Osteoblast (primary cell): Measurements from ENCODE around the gene DPP7. TPM values are rescaled to one million over a fixed set of nuclear protein-coding genes. Genes with fewer than 3 reads are reported as not detected.

Source experiments
- DNase-seq: peaks from one replicate; pipeline ENCODE4 v3.0.0; 2011; ENCODE audit warnings: low spot score, mixed read lengths; ENCODE audit not compliant: insufficient read length; ENCODE audit errors: missing footprints
- H2AFZ ChIP-seq: 2 replicates; pipeline ENCODE4 v1.6.0; 2011; ENCODE audit warnings: mild to moderate bottlenecking, low read length
- H3K27ac ChIP-seq: 2 replicates; pipeline ENCODE4 v1.5.1; 2011; ENCODE audit warnings: mild to moderate bottlenecking, low read depth, low read length, moderate library complexity
- H3K27me3 ChIP-seq: 2 replicates; pipeline ENCODE4 v1.6.0; 2012; ENCODE audit warnings: mild to moderate bottlenecking, control low read depth, inconsistent platforms, low read length, moderate library complexity; ENCODE audit not compliant: insufficient read depth
- H3K36me3 ChIP-seq: 2 replicates; pipeline ENCODE4 v1.5.1; 2011; ENCODE audit warnings: mild to moderate bottlenecking, low read length, control low read depth, moderate library complexity; ENCODE audit not compliant: insufficient read depth
- H3K4me1 ChIP-seq: 2 replicates; pipeline ENCODE4 v1.5.1; 2011; ENCODE audit warnings: mild to moderate bottlenecking, low read length, control low read depth, moderate library complexity; ENCODE audit not compliant: insufficient read depth
- H3K4me2 ChIP-seq: 2 replicates; pipeline ENCODE4 v1.6.0; 2011; ENCODE audit warnings: mild to moderate bottlenecking, low read length; ENCODE audit not compliant: insufficient read depth
- H3K4me3 ChIP-seq: fragments of 200-600 bp; sonication (generic); 3 replicates; pipeline ENCODE4 v1.5.1; 2012; ENCODE audit warnings: mild to moderate bottlenecking, low read length, inconsistent platforms; ENCODE audit not compliant: insufficient read depth
- H3K79me2 ChIP-seq: 2 replicates; pipeline ENCODE4 v1.6.0; 2012; ENCODE audit warnings: mild to moderate bottlenecking, low read length, control low read depth, inconsistent platforms; ENCODE audit not compliant: insufficient read depth
- H3K9me3 ChIP-seq: 2 replicates; pipeline ENCODE4 v1.5.1; 2011; ENCODE audit warnings: low read depth, low read length, control low read depth
- H4K20me1 ChIP-seq: 2 replicates; pipeline ENCODE4 v1.6.0; 2012; ENCODE audit warnings: mild to moderate bottlenecking, low read length, control low read depth; ENCODE audit not compliant: insufficient read depth
- CTCF ChIP-seq: IDR thresholded peaks from 2 replicates; pipeline ENCODE4 v1.5.1; 2011; ENCODE audit warnings: mild to moderate bottlenecking, low read depth, low read length, moderate library complexity; ENCODE audit errors: extremely low read depth
- total RNA-seq: library from RNA; depleted of rRNA; stranded (reverse); fragments of >200 nt; gene quantifications from 2 replicates; pipeline ENCODE4 v1.2.3, GENCODE V29; 2012

DPP7 gene
- total RNA-seq = 66.6 and 74.6 TPM in 2 replicates

- H3K4me3 ChIP-seq = peak within 1 kb of the TSS; percentile 73
- no peaks in the 10 kb centered on the region for H3K27me3 ChIP-seq
- H3K27ac ChIP-seq = no peak within 1 kb of the TSS
- H3K79me2 ChIP-seq = peaks cover 5% of the 10 kb centered on the region
- peaks cover 8% of the 10 kb centered on the region for H3K36me3 ChIP-seq
- no peak for TF ChIP-seq CTCF
- H3K4me2 ChIP-seq = peak within 1 kb of the TSS; percentile 72
- peak; percentile 100 for DNase-seq
- H3K4me1 ChIP-seq = no peaks in the 10 kb centered on the region
- H2AFZ ChIP-seq = peak within 1 kb of the TSS; percentile 59
- H4K20me1 ChIP-seq = peaks cover 5% of the 10 kb centered on the region
- H3K9me3 ChIP-seq = no peaks in the 10 kb centered on the region
Observed at GRCh38 chr9:137114613-137115393, at the start of gene DPP7. Gene DPP7, minus strand, starts transcription at chr9:137114733. Its CDS starts 20 bp downstream, at chr9:137114713.

- H3K4me3 ChIP-seq = no peak overlapping the region
- no peaks in the 10 kb centered on the region for H3K79me2 ChIP-seq
- DNase-seq = peak; percentile 91
- peaks cover 65% of the 10 kb centered on the region for H3K27me3 ChIP-seq
- H3K9me3 ChIP-seq = no peaks in the 10 kb centered on the region
- no peak for TF ChIP-seq CTCF
- H3K4me2 ChIP-seq = no peak overlapping the region
- H3K36me3 ChIP-seq = no peaks in the 10 kb centered on the region
- H3K27ac ChIP-seq = no peak overlapping the region
- no peaks in the 10 kb centered on the region for H4K20me1 ChIP-seq
- H3K4me1 ChIP-seq = no peaks in the 10 kb centered on the region
- no peak overlapping the region for H2AFZ ChIP-seq
Observed at GRCh38 chr9:137163805-137164204, 49.3 kb upstream of the DPP7 start.

GRCh38 chr9:137163365-137163715, 48.8 kb upstream of the DPP7 start:
- H3K36me3 ChIP-seq = no peaks in the 10 kb centered on the region
- H3K79me2 ChIP-seq = no peaks in the 10 kb centered on the region
- no peaks in the 10 kb centered on the region for H4K20me1 ChIP-seq
- peak; percentile 92 for DNase-seq
- H2AFZ ChIP-seq = no peak overlapping the region
- H3K4me3 ChIP-seq = no peak overlapping the region
- H3K9me3 ChIP-seq = no peaks in the 10 kb centered on the region
- TF ChIP-seq CTCF = no peak
- H3K4me1 ChIP-seq = no peaks in the 10 kb centered on the region
- no peak overlapping the region for H3K27ac ChIP-seq
- H3K4me2 ChIP-seq = peak overlapping the region; percentile 28
- peaks cover 70% of the 10 kb centered on the region for H3K27me3 ChIP-seq

- Histone ChIP-seq H3K79me2 (no peaks in the 10 kb centered on the region), H4K20me1 (peaks cover 3% of the 10 kb centered on the region), H3K4me3 (no peak overlapping the region), H3K36me3 (no peaks in the 10 kb centered on the region), H2AFZ (no peak overlapping the region), H3K27me3 (peaks cover 69% of the 10 kb centered on the region), H3K27ac (no peak overlapping the region), H3K9me3 (no peaks in the 10 kb centered on the region), H3K4me1 (no peaks in the 10 kb centered on the region), H3K4me2 (peak overlapping the region; percentile 28)
- peak; percentile 96 for DNase-seq
- TF ChIP-seq CTCF = no peak
Observed at GRCh38 chr9:137162505-137163364, 48.2 kb upstream of the DPP7 start.
